Measurements from ENCODE around the gene ALDH3A2.
A peak's percentile ranks its signal among the peaks of the same experiment; 100 is the strongest.
"Not testable (repeated sequence)": the region's sequence is repeated elsewhere in the genome, so short reads cannot be mapped to it uniquely, and the experiment has no call there.

Gene ALDH3A2

DNA sequence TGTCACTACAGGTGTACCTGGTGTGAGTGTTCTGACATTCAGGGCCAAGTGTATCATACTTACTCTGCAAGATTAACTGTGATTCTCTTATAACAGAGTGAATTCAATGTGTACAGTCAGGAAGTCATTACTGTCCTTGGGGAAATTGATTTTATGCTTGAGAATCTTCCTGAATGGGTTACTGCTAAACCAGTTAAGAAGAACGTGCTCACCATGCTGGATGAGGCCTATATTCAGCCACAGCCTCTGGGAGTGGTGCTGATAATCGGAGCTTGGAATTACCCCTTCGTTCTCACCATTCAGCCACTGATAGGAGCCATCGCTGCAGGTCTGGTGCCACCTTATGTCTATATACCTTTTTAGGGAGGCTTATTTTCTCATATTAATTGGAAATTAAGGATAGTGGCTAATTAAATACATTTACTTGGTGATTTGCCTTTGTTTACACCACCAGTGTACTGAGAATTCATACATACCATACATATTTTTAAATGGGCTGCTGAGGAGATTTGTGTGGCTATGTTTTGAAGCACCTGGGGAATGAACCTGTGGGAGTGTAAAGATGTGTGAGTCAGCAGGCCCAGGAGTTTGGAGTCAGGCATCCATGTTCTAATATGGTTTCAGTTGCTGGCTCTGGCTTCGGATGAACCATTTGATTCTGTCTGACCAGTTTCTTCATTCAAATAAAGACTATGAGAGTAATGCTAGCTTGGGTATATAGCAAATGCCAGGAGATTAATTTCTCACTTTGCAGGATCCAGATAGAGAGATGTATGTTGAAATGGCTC is 3.1 kb downstream of the ALDH3A2 start:
- DNase-seq = no peak

DNA sequence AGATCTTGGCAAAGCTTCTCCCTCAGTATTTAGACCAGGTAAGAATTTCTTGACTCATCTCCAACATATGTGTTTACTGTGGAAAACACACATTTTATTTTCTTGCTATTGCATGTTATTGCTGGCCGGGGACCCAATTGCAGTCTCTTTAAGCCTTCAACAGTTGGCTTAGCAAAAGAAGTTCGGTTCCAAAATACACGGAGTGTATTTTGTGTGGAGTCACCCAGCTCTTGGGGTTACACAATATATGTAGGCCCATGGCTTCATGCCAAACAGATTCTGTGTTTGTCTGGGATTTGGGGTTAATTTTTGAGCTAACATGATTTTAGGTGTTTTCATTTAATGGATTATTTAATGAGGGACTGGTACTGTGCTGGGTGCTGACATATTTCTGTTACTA is 4.0 kb downstream of the ALDH3A2 start:
- no peak for DNase-seq

DNA sequence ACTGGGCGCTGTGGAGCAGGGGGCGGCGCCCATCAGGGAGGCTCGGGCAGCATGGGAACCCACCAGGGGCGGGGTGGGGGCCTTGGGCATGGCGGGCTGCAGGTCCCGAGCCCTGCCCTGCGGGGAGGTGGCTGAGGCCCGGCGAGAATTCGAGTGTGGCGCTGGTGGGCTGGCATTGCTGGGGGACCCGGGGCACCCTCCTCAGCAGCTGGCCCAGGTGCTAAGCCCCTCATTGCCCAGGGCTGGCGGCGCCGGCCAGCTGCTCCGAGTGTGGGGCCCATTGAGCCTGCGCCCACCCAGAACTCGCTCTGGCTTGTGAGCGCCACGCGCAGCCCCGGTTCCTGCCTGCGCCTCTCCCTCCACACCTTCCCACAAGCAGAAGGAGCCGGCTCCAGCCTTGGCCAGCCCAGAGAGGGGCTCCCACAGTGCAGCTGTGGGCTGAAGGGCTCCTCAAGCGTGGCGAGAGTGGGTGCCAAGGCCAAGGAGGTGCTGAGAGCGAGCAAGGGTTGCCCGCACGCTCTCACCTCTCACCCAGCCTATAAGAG is 5.9 kb downstream of the ALDH3A2 start:
- no peak for DNase-seq

DNA sequence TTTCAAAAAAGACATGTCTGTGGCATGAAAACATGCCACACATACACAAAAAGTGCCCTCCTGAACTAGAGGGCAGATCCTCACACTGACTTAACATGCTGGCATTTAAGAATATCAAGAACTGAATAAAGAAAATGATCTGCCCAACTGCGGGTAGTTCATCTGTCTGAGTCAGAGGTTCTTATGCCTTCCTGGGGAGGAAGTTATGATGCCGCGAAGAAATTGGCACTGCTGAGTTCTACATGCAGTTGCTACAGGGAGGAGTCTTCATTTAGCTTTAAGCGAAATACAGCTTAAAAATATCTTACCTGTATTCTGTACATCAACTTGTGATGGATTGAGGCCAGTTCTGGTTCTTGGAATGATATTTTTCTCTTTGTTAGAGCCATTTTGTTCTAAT is 6.3 kb downstream of the ALDH3A2 start:
- no peak for DNase-seq

DNA sequence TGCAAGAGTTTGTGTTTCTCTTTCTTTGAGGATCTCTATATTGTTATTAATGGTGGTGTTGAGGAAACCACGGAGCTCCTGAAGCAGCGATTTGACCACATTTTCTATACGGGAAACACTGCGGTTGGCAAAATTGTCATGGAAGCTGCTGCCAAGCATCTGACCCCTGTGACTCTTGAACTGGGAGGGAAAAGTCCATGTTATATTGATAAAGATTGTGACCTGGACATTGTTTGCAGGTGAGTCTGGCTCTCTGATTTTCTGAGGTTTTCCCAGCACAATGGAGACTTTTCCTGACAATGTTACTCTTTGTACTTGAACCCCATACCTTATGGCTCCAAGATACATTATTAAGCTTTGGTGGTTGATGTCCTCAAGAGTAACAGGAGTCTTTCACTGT is 7.8 kb downstream of the ALDH3A2 start:
- no peak for DNase-seq

DNA sequence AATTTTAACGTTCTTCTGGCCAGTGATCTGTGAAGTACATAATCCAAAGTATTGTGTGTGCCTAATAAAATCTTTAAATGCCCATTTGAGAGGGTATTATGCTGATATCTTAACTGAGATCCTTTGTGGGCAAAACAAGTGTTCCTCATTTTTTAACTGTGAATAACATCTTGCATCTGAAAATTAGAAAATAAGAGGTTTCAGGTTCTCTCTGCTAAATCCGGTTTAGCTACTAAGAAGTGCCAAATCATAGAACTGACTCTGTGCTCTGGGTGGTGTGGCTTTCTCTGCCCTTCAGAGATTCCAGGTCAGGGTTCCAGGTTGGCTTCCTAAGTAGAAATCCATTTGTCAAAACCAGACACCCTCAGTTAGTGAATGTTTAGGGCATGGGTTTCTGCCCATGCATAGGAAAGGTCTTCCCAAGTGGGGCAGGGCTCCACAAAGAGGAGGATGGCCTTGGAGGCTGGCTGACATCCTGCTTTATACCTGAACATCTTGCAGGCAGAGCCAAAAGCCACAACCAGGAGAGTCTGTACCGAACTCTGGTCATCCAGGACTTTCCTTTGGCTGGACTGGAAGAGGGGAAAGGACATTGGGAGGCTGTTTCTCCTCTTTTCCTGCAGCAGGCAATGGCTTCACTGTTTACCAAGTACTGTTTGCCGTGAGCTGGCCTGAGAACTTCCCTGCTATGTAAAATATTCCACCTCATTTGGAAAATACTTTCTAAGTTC is 8.5 kb downstream of the ALDH3A2 start:
- no peak for DNase-seq

DNA sequence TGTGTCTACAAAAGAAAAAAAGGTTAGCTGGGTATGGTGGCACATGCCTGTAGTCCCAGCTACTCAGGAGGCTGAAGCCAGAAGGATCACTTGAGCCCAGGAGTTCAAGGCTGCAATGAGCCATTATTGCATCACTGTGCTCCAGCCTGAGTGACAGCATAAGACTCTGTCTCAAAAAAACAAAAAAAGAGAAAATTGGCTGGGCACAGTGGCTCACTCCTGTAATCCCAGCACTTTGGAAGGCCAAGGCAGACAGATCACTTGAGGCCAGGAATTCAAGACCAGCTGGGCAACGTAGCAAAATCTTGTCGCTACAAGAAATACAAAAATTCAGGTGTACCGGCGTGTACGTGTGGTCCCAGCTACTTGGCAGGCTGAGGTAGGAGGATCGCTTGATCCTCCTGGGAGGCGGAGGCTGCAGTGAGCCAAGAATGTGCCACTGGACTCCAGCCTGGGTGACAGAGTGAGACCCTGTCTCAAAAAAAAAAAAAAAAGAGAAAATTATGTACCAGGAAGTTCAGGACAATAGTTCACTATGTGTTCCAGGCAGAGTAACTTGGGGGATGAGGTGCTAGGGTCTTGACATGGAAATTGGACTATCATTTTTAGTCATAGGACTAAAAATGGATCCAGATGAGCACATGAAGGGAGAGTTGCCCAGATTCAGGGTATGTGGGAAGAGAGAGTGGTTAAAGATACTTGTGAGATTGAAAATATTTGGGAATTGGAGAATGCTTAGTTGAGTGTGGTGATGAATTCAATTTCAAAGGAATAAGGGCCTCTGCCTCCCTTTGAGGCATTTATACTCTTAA is 11.0 kb downstream of the ALDH3A2 start:
- no peak for DNase-seq

DNA sequence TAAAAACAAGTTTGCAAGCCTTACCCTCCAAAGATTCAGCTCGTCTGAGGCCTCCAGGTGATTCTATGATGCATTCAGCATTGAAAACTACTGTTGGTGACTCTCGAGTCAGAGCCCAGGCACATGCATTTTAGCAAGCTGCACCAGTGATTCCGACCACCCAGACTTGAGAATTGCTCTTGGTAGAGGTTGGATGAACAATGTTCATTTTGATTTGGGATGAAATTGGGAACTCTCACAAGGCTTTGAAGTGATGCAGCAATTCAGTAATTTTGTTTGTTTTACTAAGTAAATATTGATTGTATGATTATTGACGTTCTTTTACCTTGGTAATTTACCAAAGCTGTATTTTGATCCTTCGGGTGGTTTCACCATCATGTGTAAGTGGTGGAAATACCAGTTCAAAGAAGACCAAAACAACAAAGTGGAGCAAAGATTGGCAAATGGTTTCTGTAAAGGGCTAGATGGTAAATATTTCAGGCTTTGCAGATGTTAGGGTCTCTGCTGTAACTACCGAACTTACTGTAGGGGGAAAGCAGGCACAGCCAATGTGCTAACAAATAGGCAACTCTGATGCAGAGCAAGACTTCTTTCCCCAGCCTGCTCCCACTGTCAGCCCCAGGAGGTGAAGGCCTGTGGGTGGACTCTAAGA is 11.8 kb downstream of the ALDH3A2 start:
- DNase-seq = no peak

DNA sequence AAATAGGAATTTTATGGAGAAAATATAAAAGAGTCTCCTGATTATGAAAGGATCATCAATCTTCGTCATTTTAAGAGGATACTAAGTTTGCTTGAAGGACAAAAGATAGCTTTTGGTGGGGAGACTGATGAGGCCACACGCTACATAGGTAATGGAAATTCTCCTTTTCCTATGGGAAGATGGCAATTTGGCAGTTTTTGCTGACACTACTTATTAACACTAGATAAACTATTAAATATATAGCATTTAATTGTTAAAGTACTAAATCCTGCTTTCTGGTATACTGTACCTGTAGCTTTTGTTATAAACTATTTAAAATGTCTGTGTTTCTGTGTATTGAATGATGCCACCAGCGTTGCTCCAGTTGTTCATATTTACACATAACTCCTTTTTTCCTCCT is 12.6 kb downstream of the ALDH3A2 start:
- DNase-seq = no peak

DNA sequence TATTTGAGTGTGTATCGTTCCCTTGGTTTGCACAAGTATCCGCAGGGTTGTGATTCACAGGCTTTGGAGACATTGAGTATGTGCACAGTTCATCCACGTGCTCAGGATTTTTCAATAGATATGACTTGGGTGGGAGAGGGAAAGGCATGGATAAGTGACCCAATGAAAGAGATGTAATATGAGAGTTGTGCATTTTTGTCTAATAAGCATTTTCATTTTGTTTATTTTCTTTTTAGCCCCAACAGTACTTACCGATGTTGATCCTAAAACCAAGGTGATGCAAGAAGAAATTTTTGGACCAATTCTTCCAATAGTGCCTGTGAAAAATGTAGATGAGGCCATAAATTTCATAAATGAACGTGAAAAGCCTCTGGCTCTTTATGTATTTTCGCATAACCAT is 14.5 kb downstream of the ALDH3A2 start:
- DNase-seq = no peak

DNA sequence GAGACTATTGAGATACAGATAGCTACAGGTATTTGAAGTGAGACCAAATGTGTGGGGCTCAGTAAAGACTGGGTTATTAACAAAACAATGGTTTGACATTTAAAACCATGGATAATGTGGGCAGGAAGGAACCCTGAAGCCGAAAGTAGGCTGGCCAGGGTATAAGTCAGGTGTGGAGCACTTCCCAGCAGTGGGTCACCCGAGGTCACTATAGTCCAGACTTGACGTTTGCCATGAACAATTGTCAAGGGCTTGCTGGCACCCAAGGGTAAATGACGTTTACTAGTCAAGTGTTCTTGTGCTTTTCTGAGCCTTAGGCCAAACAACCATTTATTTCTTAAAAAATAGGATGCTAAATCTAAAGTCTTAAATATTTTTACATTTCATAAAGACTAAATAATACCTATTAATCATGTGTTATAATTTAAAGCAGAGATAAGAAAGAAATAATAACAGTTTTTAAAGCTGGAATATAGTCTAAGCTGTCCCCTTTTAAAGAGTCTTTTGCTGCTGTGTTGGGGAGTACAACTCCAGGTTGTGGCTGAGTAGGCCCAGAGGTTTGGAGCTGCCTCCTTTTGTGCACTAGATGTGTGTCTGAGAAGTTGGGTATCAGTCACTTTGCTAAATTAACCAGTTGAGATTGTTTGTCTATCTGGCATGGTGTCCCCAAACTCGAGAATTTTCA is 15.7 kb downstream of the ALDH3A2 start:
- no peak for DNase-seq

DNA sequence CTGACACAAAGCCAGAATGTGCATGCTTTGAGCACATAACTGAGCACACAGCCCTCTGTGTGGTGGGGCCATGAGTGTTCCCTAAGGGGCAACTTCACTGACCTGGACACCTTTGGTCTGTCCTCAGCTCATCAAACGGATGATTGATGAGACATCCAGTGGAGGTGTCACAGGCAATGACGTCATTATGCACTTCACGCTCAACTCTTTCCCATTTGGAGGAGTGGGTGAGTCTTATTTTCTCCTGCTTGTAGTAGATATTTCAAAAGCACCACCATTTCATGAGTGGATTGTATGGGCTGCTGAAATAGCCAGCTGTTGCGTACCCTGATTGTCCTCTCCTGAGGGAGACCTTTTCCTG is 16.2 kb downstream of the ALDH3A2 start:
- DNase-seq = no peak

DNA sequence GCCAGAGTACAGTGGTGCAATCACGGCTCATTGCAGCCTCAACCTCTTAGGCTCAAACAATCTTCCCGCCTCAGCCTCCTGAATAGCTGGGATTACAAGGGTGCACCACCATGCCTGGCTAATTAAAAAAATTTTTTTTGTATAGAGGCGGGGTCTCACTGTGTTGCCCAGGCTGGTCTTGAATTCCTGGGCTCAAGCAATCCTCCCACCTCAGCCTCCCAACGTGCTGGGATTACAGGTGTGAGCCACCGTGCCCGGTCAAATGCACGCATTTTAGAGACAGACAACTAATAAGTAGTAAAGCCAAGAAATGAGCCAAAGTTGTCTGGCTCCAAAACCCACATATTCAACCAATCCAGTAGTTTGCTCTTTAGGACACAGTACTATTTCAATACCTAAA is 21.1 kb downstream of the ALDH3A2 start:
- not testable (repeated sequence) for DNase-seq

DNA sequence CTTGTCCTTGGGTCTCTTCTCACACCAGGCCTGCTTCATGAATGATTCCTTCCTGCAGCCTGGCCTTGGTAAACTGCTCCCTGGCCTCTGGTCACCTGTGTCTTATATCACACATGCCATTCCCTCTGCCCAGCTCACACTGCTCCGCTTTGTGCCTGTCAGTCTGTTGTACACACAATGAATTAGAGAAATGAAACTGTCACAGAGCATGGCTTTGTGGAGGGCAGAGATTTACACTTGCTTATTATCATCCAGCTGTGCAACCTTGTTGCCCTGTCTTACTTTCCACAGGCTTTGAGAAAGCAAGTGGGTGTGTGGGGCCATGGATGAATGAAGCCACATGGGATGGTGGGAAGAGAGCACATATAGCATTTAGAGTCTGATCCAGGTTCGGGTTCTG is 22.4 kb downstream of the ALDH3A2 start:
- DNase-seq = no peak

DNA sequence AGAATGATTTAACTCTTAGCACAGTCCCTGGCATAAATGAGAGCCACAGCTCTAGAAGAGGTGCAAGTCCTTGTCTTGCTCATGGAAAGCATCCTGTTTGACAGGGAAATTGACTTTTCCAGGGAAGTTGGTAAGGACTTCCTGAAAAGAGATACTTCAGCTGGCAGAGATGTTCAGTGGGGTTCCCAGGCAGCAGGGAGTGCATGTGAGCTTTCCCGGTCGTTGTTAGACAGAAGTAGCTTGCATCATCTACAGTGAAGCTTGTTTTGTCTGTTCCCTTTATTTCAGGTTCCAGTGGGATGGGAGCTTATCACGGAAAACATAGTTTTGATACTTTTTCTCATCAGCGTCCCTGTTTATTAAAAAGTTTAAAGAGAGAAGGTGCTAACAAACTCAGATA is 22.9 kb downstream of the ALDH3A2 start:
- DNase-seq = no peak

DNA sequence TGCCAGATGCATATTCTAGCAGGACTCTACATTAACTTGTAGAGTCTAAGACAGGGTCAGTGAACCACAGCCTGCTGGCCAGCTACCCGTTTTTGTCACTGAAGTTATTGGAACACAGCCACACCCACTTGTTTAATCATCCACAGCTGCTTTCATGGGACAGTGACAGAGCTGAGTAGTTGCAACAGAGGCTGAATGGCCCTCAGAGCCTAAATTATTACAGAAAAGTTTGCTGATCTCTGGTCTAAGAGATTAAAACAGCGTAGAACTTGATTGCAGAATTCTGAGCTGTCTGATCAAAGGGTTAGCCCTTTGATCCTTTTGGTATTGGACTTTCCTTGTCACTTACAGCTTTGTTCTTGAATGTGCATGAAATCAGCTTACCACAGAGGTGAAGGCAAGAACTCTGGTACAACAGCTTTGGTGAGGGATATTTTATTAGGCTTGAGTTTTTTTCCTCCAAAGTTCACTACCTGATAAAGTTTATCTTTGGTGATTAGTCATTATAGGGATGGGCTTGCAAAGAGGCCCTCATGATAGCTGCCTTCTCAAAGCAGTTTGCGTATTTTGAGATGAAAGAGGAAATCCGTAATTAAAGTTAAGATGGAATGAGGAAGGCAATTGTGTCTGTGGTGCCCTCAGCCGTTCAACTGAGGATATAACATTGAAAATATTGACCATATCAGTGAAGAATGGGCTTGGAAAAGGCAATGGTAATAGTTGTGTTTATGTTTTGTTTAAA is 23.6 kb downstream of the ALDH3A2 start:
- peak; percentile 16 for DNase-seq

DNA sequence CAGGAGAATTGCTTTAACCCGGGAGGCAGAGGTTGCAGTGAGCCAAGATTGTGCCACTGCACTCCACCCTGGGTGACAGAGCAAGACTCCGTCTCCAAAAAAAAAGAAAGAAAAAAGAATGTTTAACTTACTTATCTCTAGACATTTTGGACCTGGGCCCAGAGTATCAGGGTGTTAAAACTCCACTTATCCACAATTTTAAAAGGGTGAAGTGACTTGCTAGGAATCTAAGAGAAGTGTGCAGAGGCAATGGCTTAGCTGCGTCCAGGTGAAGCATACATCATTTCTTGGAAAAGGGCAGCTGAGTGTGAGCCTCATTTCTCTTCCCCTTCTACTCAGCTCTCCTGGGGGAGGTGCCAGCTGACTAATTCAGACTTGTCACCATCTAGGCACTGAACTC is 25.1 kb downstream of the ALDH3A2 start:
- DNase-seq = no peak

DNA sequence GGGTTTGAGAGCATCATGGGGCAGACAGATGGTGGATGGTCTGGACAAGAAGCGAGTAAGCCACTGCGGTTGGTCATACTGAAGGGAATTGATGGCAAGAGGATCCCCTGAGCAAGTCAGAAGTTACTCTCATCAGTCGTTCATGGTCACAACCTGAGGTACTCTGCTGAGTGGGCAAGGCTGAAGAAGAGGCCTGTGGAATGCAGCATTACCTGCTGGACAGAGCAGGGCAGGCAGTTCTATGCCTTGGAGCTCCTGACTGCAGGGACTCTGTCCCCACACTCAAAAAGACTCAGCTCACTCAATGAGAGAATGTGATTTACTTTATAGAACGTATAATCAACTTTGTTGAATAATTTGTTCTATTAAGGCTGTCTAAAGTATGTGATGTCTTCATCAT is 28.3 kb downstream of the ALDH3A2 start:
- DNase-seq = no peak

DNA sequence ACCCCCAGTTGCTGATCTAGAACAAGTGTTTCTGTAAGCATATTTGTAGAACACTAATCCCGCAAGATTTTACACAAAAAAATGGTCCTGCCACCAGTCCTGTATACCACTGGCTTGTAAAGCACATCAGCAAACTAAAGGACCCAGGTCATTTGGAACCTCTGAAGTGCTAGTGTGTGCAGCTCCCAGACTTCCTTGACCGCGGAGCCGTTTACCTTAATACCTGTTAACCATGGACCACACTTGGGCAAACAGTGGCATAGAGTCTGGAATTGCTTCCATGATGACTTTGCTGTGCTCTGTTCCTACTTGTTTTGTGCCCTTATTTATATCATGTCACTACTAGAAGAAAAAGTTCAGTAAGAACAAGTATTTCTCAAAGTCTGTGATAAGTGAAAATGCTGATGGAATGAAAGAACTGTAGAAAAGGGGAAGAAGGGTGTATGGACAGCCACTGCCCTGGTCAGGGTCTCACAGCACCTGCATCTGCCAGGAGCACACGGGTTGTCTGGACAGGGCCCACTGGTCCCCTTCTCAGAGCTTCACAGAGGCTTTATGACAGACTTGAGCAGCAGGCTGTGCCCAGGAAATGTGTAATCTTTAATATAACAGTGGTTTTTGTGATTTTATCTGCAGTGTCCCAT is 29.3 kb downstream of the ALDH3A2 start:
- DNase-seq = no peak

DNA sequence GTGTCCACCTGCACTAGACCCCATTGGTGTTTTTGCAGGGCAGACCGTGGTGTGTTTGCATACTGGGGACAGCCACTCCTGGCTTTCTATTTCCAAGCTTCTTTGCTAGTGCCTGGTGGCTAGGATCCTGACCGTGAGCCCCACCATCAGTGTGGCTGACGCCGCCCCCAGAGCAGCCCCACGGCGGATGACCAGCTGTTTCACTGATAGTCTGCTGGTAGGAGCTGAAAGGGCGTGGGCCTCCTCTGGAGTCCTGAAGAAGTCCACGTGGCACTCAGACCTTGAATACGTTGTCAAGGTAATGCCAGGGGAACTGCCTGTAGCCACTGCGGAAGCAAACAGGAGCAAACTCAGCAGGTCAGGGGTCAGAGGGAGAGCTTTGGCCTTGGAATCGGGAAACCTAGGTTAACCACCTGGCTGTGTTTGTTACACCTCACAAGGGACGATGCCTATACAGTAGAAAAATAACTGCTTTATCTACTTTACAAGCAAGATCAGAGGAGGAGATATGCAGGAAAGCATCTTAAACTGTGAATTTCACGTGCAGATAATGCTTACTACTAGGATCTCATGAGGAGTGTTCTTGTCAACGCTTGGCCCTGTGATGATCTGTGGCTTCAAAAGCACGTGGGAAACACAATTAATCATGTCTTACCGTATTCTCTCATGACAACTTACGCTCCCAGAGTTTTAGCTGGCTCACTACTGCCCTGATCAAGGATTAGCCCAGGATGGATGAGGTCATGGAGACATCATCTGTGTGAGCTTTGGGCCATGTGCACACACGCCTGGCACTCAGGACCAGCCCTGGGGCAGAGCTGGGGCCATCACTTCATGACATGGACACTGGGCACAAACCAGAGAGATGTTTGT is 30.3 kb downstream of the ALDH3A2 start:
- DNase-seq = no peak
